ENCODE results near the gene RXFP3. TPM values are rescaled to one million over a fixed set of nuclear protein-coding genes. Genes with fewer than 3 reads are reported as not detected.

RXFP3 gene
- total RNA-seq, 1 experiment from 2014 or later, result not detected

DNA sequence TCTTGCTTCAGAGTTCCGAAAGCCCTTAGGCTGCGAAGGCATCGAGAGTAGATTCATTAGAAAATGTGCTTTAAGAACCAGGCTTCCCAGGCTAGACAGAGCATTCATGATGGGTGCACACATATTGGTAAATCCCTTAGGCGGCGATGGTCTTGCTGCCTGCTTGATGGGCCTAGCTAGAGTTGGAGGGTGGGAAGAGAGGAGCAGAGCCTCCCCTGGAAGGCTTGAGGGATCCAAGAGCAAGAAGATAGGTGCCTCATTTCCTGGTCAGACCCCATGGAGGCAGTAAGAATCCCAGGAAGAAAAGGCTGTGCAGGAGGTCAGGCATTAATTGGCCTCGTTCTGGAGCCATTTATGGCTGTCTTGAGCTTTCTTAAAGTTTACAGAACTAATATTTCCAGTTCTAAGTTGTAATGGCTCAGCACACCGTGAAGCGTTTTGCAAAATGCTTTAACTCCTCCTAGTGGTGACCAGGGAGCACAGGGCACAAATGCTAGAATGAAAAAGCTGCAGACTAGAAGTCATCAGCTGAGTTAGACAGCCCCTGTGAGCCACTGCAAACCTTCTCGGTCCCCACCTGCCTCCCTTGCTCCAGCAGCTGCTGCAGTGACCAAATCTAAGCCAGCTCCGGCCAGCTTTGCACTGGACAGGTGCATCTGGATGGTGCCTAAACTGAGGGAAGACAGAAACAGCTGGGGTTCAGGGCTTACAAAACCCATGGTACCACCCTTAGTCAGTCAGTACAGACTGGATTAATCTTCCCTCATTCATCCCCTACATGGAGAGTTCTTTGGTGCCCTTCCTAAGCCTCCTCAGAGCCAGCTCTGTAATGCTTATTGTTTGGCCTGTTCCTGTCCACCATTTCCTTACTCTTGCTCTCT is 33.6 kb downstream of the RXFP3 start:
- H3K27ac ChIP-seq (ENCODE audit: low read depth, low read length, poor library complexity, severe bottlenecking), result no peak overlapping the region
- POLR2A ChIA-PET (ENCODE audit: low non-redundant PET), result no interaction called here
- no peaks in the 10 kb centered on the region for H3K4me1 ChIP-seq (ENCODE audit: insufficient read depth, low read length, poor library complexity, severe bottlenecking)
- no TSS peak for BruUV-seq (replicated peaks)
- H3K36me3 ChIP-seq (ENCODE audit: insufficient read depth, low read length, poor library complexity, severe bottlenecking), result no peaks in the 10 kb centered on the region
- H3K27me3 ChIP-seq (replicated peaks; ENCODE audit: insufficient read depth, low read depth, low read length, poor library complexity), result no peaks in the 10 kb centered on the region
- peak; percentile 60 for DNase-seq (ENCODE audit: low spot score)
- TF ChIP-seq EZH2 (IDR thresholded peaks at IDR 0.05; ENCODE audit: borderline replicate concordance, low read depth, low read length, poor library complexity, severe bottlenecking), result no peak
- TF ChIP-seq, protein P1, sequence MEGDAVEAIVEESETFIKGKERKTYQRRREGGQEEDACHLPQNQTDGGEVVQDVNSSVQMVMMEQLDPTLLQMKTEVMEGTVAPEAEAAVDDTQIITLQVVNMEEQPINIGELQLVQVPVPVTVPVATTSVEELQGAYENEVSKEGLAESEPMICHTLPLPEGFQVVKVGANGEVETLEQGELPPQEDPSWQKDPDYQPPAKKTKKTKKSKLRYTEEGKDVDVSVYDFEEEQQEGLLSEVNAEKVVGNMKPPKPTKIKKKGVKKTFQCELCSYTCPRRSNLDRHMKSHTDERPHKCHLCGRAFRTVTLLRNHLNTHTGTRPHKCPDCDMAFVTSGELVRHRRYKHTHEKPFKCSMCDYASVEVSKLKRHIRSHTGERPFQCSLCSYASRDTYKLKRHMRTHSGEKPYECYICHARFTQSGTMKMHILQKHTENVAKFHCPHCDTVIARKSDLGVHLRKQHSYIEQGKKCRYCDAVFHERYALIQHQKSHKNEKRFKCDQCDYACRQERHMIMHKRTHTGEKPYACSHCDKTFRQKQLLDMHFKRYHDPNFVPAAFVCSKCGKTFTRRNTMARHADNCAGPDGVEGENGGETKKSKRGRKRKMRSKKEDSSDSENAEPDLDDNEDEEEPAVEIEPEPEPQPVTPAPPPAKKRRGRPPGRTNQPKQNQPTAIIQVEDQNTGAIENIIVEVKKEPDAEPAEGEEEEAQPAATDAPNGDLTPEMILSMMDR (conservative IDR thresholded peaks at IDR 0.05; ENCODE audit: low read depth, low read length), result peak; percentile 85
- no peak overlapping the region for H3K4me3 ChIP-seq (ENCODE audit: low read depth, low read length, poor library complexity, severe bottlenecking)
- intact Hi-C loops (cut with micrococcal nuclease; ENCODE audit: unreplicated experiment), result loop anchor here (1.0 kb wide), 1 partner anchor 534 kb away; no protein-coding TSS in a partner anchor
- CTCF ChIA-PET, result interaction anchor here (0.6 to 2.6 kb wide), 8 partner anchors 13 to 536 kb away, joined by 3 to 31 read pairs (median 4); partner anchors contain the start of genes RXFP3 and TARS1
- H3K9me3 ChIP-seq (ENCODE audit: low read depth, low read length, poor library complexity, severe bottlenecking), result no peaks in the 10 kb centered on the region

DNA sequence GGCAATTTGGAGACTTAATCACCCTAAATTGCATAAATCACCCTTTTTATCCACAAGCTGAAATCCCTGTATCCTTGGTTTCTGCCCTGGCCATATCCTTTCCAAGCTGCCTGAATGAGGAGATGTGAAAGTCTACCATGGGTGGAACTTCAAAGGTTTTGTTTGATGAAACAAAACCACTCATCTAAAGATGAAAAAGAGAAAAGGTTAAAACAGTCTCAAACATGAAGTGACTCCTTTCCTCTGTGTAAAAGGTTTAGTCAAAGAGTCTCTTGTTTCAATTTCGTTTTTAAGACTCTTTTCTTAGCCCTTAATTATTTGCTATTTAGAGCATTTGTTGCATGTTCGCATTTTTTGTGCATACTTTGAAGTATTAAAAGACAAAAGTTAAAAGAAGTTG is 37.1 kb downstream of the RXFP3 start:
- H3K4me3 ChIP-seq (ENCODE audit: low read depth, low read length, poor library complexity, severe bottlenecking), result no peak overlapping the region
- no peaks in the 10 kb centered on the region for H3K36me3 ChIP-seq (ENCODE audit: insufficient read depth, low read length, poor library complexity, severe bottlenecking)
- no peaks in the 10 kb centered on the region for H3K4me1 ChIP-seq (ENCODE audit: insufficient read depth, low read length, poor library complexity, severe bottlenecking)
- intact Hi-C loops (cut with micrococcal nuclease; ENCODE audit: unreplicated experiment), result no loop called here
- CTCF ChIA-PET, result no interaction called here
- TF ChIP-seq, protein P1 (conservative IDR thresholded peaks at IDR 0.05; ENCODE audit: low read depth, low read length), result no peak
- TF ChIP-seq EZH2 (IDR thresholded peaks at IDR 0.05; ENCODE audit: borderline replicate concordance, low read depth, low read length, poor library complexity, severe bottlenecking), result no peak
- no peak overlapping the region for H3K27ac ChIP-seq (ENCODE audit: low read depth, low read length, poor library complexity, severe bottlenecking)
- no peaks in the 10 kb centered on the region for H3K27me3 ChIP-seq (replicated peaks; ENCODE audit: insufficient read depth, low read depth, low read length, poor library complexity)
- no peaks in the 10 kb centered on the region for H3K9me3 ChIP-seq (ENCODE audit: low read depth, low read length, poor library complexity, severe bottlenecking)
- BruUV-seq (replicated peaks), result no TSS peak
- POLR2A ChIA-PET (ENCODE audit: low non-redundant PET), result no interaction called here
- DNase-seq (ENCODE audit: low spot score), result no peak

DNA sequence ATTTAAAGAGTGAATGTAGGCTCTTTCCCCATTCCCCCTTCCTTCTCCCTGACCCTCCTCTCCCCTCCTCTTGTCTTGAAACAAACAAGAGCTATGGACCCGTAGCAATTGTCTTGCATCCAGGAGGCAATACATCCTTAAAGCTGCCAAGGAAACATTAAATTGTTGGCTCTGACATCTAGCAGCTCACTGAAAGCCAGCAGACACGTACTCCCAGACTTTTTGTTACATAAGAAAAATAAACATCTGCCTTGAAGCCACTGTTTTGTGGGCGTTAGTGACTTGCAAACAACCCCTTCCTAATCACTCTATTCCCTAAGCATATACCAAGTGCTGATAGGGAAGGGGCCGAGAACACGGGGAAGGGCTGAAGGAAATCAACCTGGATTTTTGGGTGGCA is 39.7 kb downstream of the RXFP3 start:
- CTCF ChIA-PET, result no interaction called here

More for the DNA sequence above, 39.7 kb downstream of the RXFP3 start:
- no peak overlapping the region for H3K4me3 ChIP-seq (ENCODE audit: low read depth, low read length, poor library complexity, severe bottlenecking)
- BruUV-seq (replicated peaks), result no TSS peak
- H3K27ac ChIP-seq (ENCODE audit: low read depth, low read length, poor library complexity, severe bottlenecking), result no peak overlapping the region
- no peak for DNase-seq (ENCODE audit: low spot score)
- H3K36me3 ChIP-seq (ENCODE audit: insufficient read depth, low read length, poor library complexity, severe bottlenecking), result no peaks in the 10 kb centered on the region
- H3K4me1 ChIP-seq (ENCODE audit: insufficient read depth, low read length, poor library complexity, severe bottlenecking), result no peaks in the 10 kb centered on the region
- TF ChIP-seq EZH2 (IDR thresholded peaks at IDR 0.05; ENCODE audit: borderline replicate concordance, low read depth, low read length, poor library complexity, severe bottlenecking), result no peak
- no peaks in the 10 kb centered on the region for H3K9me3 ChIP-seq (ENCODE audit: low read depth, low read length, poor library complexity, severe bottlenecking)
- no peaks in the 10 kb centered on the region for H3K27me3 ChIP-seq (replicated peaks; ENCODE audit: insufficient read depth, low read depth, low read length, poor library complexity)
- POLR2A ChIA-PET (ENCODE audit: low non-redundant PET), result no interaction called here
- intact Hi-C loops (cut with micrococcal nuclease; ENCODE audit: unreplicated experiment), result no loop called here

All from A673 (cell line).